AG04450 (cell line): ENCODE data around the gene ETV5. TPM values are rescaled to one million over a fixed set of nuclear protein-coding genes. Genes with fewer than 3 reads are reported as not detected.

ENCODE experiments used
- CTCF ChIA-PET: fragments of 300-600, 350-600 bp; formaldehyde crosslinking; extraction: SDS; loops from one replicate; lab custom pipeline; 2022; ENCODE audit warnings: antibody characterized with exemption, inconsistent platforms; lab: Charles Lee
- POLR2A ChIA-PET: fragments of 350-600 bp; formaldehyde crosslinking; extraction: SDS; loops from one replicate; lab custom pipeline; 2021; ENCODE audit warnings: antibody characterized with exemption, inconsistent platforms; lab: Yijun Ruan, JAX
- DNase-seq: peaks from one replicate; pipeline ENCODE4 v3.0.0-alpha.2; 2011; ENCODE audit warnings: low read depth, low spot score
- H3K27ac ChIP-seq: one replicate; pipeline ENCODE4 v1.5.1; 2012; ENCODE audit warnings: low read depth, low read length, control low read depth
- H3K27me3 ChIP-seq: one replicate; pipeline ENCODE4 v1.6.0; 2012; ENCODE audit warnings: low read length; ENCODE audit not compliant: control insufficient read depth, insufficient read depth
- H3K4me3 ChIP-seq: 2 replicates; pipeline ENCODE4 v1.5.1; 2011; ENCODE audit warnings: mild to moderate bottlenecking, low read depth, low read length, control low read depth
- H3K9me3 ChIP-seq: 2 replicates; pipeline ENCODE4 v1.5.1; 2012; ENCODE audit warnings: low read length; ENCODE audit not compliant: control insufficient read depth, insufficient read depth
- CTCF ChIP-seq: IDR thresholded peaks from 2 replicates; pipeline ENCODE4 v1.5.1; 2011; ENCODE audit warnings: low read depth, low read length, control low read depth, inconsistent platforms
- polyA plus RNA-seq: library from polyadenylated mRNA; depleted of rRNA; stranded (reverse); fragments of >200 nt; gene quantifications from 2 replicates; pipeline ENCODE4 v1.2.3, GENCODE V29; 2011

Gene ETV5
- polyA plus RNA-seq, 1 experiment: 33.7 TPM

- no peaks in the 10 kb centered on the region for H3K9me3 ChIP-seq
- no peak for TF ChIP-seq CTCF
- no peak overlapping the region for H3K4me3 ChIP-seq
- peaks cover 16% of the 10 kb centered on the region for H3K27me3 ChIP-seq
- no peak for DNase-seq
- ChIA-PET POLR2A (no interaction called here), CTCF (no interaction called here)
- H3K27ac ChIP-seq: no peak overlapping the region
These were observed 42.4 kb upstream of the ETV5 start for GRCh38 chr3:186151077-186151971.

DNA sequence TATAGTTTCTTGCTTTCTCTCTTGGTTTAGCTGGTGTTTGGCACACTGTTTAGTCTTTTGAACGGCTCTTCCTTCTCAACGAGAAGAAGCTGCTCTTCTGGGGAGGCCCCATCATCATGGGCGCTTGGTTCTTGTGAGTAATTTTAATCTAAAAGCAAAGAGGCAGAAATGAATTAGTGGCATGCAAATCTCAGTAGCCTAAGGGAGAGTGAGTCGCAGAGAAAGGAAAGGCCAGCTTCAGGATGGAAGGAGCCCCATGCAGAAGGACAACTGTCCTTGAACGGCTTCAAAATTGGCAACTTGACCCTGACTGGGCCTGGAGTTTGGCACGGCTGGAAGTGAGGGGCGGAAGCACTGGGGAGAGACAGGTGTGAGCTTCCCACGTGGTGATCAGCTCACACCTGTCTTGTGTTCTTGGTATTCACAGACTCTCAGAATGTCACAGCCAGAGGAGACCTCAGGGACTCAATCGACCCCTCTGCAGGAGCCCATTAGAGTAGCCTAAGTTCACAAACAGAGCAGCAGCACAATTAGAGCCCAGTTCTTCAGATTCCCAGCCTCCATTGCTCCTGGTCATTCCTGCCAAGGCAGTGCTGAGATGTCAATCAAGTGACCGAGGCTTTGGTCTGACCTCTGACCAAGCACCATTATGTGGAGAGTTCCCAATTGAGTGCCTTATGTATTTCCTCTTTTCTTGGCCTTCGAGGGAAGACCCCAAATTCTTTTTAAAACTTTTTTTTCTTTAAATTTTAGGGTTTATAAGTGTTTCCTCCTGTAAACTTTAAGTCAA is 41.3 kb upstream of the ETV5 start:
- H3K9me3 ChIP-seq: no peaks in the 10 kb centered on the region
- no peak overlapping the region for H3K4me3 ChIP-seq
- peaks cover 16% of the 10 kb centered on the region for H3K27me3 ChIP-seq
- DNase-seq: no peak
- TF ChIP-seq CTCF: no peak
- POLR2A ChIA-PET: interaction anchor here (0.8 kb wide), 1 partner anchor 10 kb away, joined by 3 read pairs; no protein-coding TSS in a partner anchor
- CTCF ChIA-PET: no interaction called here
- H3K27ac ChIP-seq: no peak overlapping the region

GRCh38 chr3:186149319-186149960 is 40.6 kb upstream of the ETV5 start:
- Histone ChIP-seq H3K27ac (no peak overlapping the region), H3K9me3 (no peaks in the 10 kb centered on the region), H3K27me3 (peaks cover 13% of the 10 kb centered on the region), H3K4me3 (no peak overlapping the region)
- no peak for DNase-seq
- ChIA-PET CTCF (no interaction called here), POLR2A (no interaction called here)
- no peak for TF ChIP-seq CTCF

GRCh38 chr3:186144257-186144656 is 35.4 kb upstream of the ETV5 start:
- no peak overlapping the region for H3K4me3 ChIP-seq
- ChIA-PET CTCF (no interaction called here), POLR2A (no interaction called here)
- DNase-seq: no peak
- TF ChIP-seq CTCF: no peak
- H3K9me3 ChIP-seq: no peaks in the 10 kb centered on the region
- no peak overlapping the region for H3K27ac ChIP-seq
- H3K27me3 ChIP-seq: peaks cover 11% of the 10 kb centered on the region
